Stimulated activated naive CD8-positive, alpha-beta T cell treated with anti-CD3 and anti-CD28 coated beads, Interleukin-15, Interleukin-2, amounts not matched to agents 100 ng/mL and 50 ng/mL, for 24 hours (primary cell): Measurements from ENCODE around the gene KIF26B.
"Not testable (repeated sequence)": the region's sequence is repeated elsewhere in the genome, so short reads cannot be mapped to it uniquely, and the experiment has no call there.

Source experiments
- H3K27ac Mint-ChIP-seq: one replicate; pipeline ENCODE4 v1.8.0; 2021; ENCODE audit warnings: mild to moderate bottlenecking, mixed read lengths
- H3K27me3 Mint-ChIP-seq: one replicate; pipeline ENCODE4 v1.8.0; 2021; ENCODE audit warnings: mixed read lengths
- H3K36me3 Mint-ChIP-seq: one replicate; pipeline ENCODE4 v1.8.0; 2021; ENCODE audit warnings: low read depth, mixed read lengths
- H3K4me1 Mint-ChIP-seq: one replicate; pipeline ENCODE4 v1.8.0; 2021; ENCODE audit warnings: low read depth, mixed read lengths
- H3K4me3 Mint-ChIP-seq: one replicate; pipeline ENCODE4 v1.8.0; 2021; ENCODE audit warnings: mild to moderate bottlenecking, mixed read lengths
- H3K9me3 Mint-ChIP-seq: one replicate; pipeline ENCODE4 v1.8.0; 2021; ENCODE audit warnings: mixed read lengths

The KIF26B gene

GRCh38 chr1:245686446-245687030 lies 531.8 kb downstream of the KIF26B start:
- Mint-ChIP-seq H3K9me3 (no peaks in the 10 kb centered on the region), H3K4me3 (no peak overlapping the region), H3K36me3 (no peaks in the 10 kb centered on the region), H3K4me1 (no peaks in the 10 kb centered on the region), H3K27ac (no peak overlapping the region), H3K27me3 (peaks cover 4% of the 10 kb centered on the region)

GRCh38 chr1:245687152-245687635 lies 532.4 kb downstream of the KIF26B start:
- Mint-ChIP-seq H3K4me3 (no peak overlapping the region), H3K4me1 (no peaks in the 10 kb centered on the region), H3K9me3 (no peaks in the 10 kb centered on the region), H3K27ac (no peak overlapping the region), H3K36me3 (no peaks in the 10 kb centered on the region), H3K27me3 (peaks cover 4% of the 10 kb centered on the region)

- no peaks in the 10 kb centered on the region for H3K4me1 Mint-ChIP-seq
- H3K27ac Mint-ChIP-seq = no peak overlapping the region
- H3K27me3 Mint-ChIP-seq = peaks cover 4% of the 10 kb centered on the region
- no peak overlapping the region for H3K4me3 Mint-ChIP-seq
- H3K36me3 Mint-ChIP-seq = no peaks in the 10 kb centered on the region
- no peaks in the 10 kb centered on the region for H3K9me3 Mint-ChIP-seq
Observed at GRCh38 chr1:245687636-245688535, 533.1 kb downstream of the KIF26B start.

GRCh38 chr1:245688536-245689453 lies 534.0 kb downstream of the KIF26B start:
- Mint-ChIP-seq H3K36me3 (no peaks in the 10 kb centered on the region), H3K9me3 (no peaks in the 10 kb centered on the region), H3K27me3 (peaks cover 4% of the 10 kb centered on the region), H3K4me1 (no peaks in the 10 kb centered on the region), H3K4me3 (no peak overlapping the region), H3K27ac (no peak overlapping the region)

GRCh38 chr1:245690156-245690690 lies 535.4 kb downstream of the KIF26B start:
- Mint-ChIP-seq H3K27ac (no peak overlapping the region), H3K9me3 (no peaks in the 10 kb centered on the region), H3K36me3 (no peaks in the 10 kb centered on the region), H3K27me3 (peaks cover 4% of the 10 kb centered on the region), H3K4me3 (no peak overlapping the region), H3K4me1 (no peaks in the 10 kb centered on the region)

- Mint-ChIP-seq H3K36me3 (no peaks in the 10 kb centered on the region), H3K4me1 (no peaks in the 10 kb centered on the region)
Observed at GRCh38 chr1:245690946-245691541, 536.3 kb downstream of the KIF26B start.

GRCh38 chr1:245691897-245692296 lies 537.1 kb downstream of the KIF26B start:
- no peaks in the 10 kb centered on the region for H3K9me3 Mint-ChIP-seq
- H3K27ac Mint-ChIP-seq = no peak overlapping the region
- no peaks in the 10 kb centered on the region for H3K36me3 Mint-ChIP-seq
- peaks cover 4% of the 10 kb centered on the region for H3K27me3 Mint-ChIP-seq
- no peak overlapping the region for H3K4me3 Mint-ChIP-seq
- H3K4me1 Mint-ChIP-seq = no peaks in the 10 kb centered on the region

More at GRCh38 chr1:245690946-245691541, 536.3 kb downstream of the KIF26B start:
- Mint-ChIP-seq H3K9me3 (no peaks in the 10 kb centered on the region), H3K27me3 (peaks cover 4% of the 10 kb centered on the region), H3K4me3 (no peak overlapping the region), H3K27ac (no peak overlapping the region)

- H3K27ac Mint-ChIP-seq = no peak overlapping the region
- no peaks in the 10 kb centered on the region for H3K36me3 Mint-ChIP-seq
- H3K4me1 Mint-ChIP-seq = no peaks in the 10 kb centered on the region
- peaks cover under 1% of the 10 kb centered on the region for H3K27me3 Mint-ChIP-seq
- H3K4me3 Mint-ChIP-seq = no peak overlapping the region
- H3K9me3 Mint-ChIP-seq = no peaks in the 10 kb centered on the region
Observed at GRCh38 chr1:245692318-245692717, 537.5 kb downstream of the KIF26B start.

- H3K27me3 Mint-ChIP-seq = no peaks in the 10 kb centered on the region
Observed at GRCh38 chr1:245693116-245693793, 538.5 kb downstream of the KIF26B start.

GRCh38 chr1:245693941-245694752 lies 539.4 kb downstream of the KIF26B start:
- Mint-ChIP-seq H3K36me3 (no peaks in the 10 kb centered on the region), H3K27ac (no peak overlapping the region), H3K4me3 (no peak overlapping the region), H3K9me3 (no peaks in the 10 kb centered on the region), H3K4me1 (no peaks in the 10 kb centered on the region), H3K27me3 (no peaks in the 10 kb centered on the region)

More at GRCh38 chr1:245693116-245693793, 538.5 kb downstream of the KIF26B start:
- Mint-ChIP-seq H3K36me3 (no peaks in the 10 kb centered on the region), H3K4me1 (no peaks in the 10 kb centered on the region), H3K27ac (no peak overlapping the region), H3K4me3 (no peak overlapping the region), H3K9me3 (no peaks in the 10 kb centered on the region)

- Mint-ChIP-seq H3K4me1 (no peaks in the 10 kb centered on the region), H3K27ac (no peak overlapping the region), H3K27me3 (no peaks in the 10 kb centered on the region), H3K9me3 (no peaks in the 10 kb centered on the region), H3K4me3 (no peak overlapping the region), H3K36me3 (no peaks in the 10 kb centered on the region)
Observed at GRCh38 chr1:245694753-245695195, 540.0 kb downstream of the KIF26B start.

- no peak overlapping the region for H3K27ac Mint-ChIP-seq
- no peak overlapping the region for H3K4me3 Mint-ChIP-seq
- H3K9me3 Mint-ChIP-seq = no peaks in the 10 kb centered on the region
- no peaks in the 10 kb centered on the region for H3K4me1 Mint-ChIP-seq
- H3K27me3 Mint-ChIP-seq = no peaks in the 10 kb centered on the region
- H3K36me3 Mint-ChIP-seq = no peaks in the 10 kb centered on the region
Observed at GRCh38 chr1:245695211-245695610, 540.4 kb downstream of the KIF26B start.

- not testable (repeated sequence) for H3K36me3 Mint-ChIP-seq, H3K9me3 Mint-ChIP-seq, H3K27ac Mint-ChIP-seq, H3K27me3 Mint-ChIP-seq, H3K4me3 Mint-ChIP-seq, H3K4me1 Mint-ChIP-seq
Observed at GRCh38 chr1:245695701-245696100, 540.9 kb downstream of the KIF26B start.
